ENCODE measurements around the gene KIF20A. TPM values are rescaled to one million over a fixed set of nuclear protein-coding genes. Genes with fewer than 3 reads are reported as not detected.

Gene KIF20A
- total RNA-seq, 1 experiment from 2014 or later = 74.2 TPM

GRCh38 chr5:138141734-138142133 lies 37.2 kb upstream of the KIF20A start:
- ATAC-seq = no peak
- POLR2A ChIA-PET = no interaction called here
- Histone ChIP-seq H3K9me2 (ENCODE audit: insufficient read depth) (no peaks in the 10 kb centered on the region), H4K20me1 (ENCODE audit: insufficient read depth) (no peaks in the 10 kb centered on the region), H3K79me2 (ENCODE audit: insufficient read depth, low read length) (no peaks in the 10 kb centered on the region), H3K9me3 (ENCODE audit: control insufficient read depth in 1 of 2, insufficient read depth in 1 of 2, low read depth in 1 of 2, low read length in 2 of 2) (no peaks in the 10 kb centered on the region), H3K27ac (ENCODE audit: low read depth, low read length) (no peak overlapping the region), H3K9ac (ENCODE audit: low read length) (no peak overlapping the region), H3K4me2 (ENCODE audit: low read length) (no peak overlapping the region), H3K4me3 (replicated peaks in 1 of 2; ENCODE audit: low read depth in 1 of 2, low read length in 2 of 2) (no peak overlapping the region), H2AFZ (ENCODE audit: low read depth, low read length, poor library complexity, severe bottlenecking) (no peak overlapping the region), H3K36me3 (ENCODE audit: control insufficient read depth in 1 of 2, insufficient read depth in 2 of 2, low read length in 2 of 2) (no peaks in the 10 kb centered on the region), H3K4me1 (ENCODE audit: control insufficient read depth in 1 of 2, insufficient read depth in 2 of 2, low read length in 2 of 2) (peaks cover 0 to 6% of the 10 kb centered on the region in 2 experiments; a peak in 1 of 4 replicates), H3K27me3 (ENCODE audit: insufficient read depth, low read length) (no peaks in the 10 kb centered on the region)
- no TSS peak for BruUV-seq (replicated peaks)
- CTCF ChIA-PET = no interaction called here
- no peak for DNase-seq (ENCODE audit: low read depth, low spot score)
- TF ChIP-seq SP1 (IDR thresholded peaks at IDR 0.05; ENCODE audit: low read depth) (no peak), MAX (IDR thresholded peaks at IDR 0.05) (no peak), ELF1 (IDR thresholded peaks at IDR 0.05; ENCODE audit: borderline replicate concordance, low read depth) (no peak), RAD21 (IDR thresholded peaks at IDR 0.05; ENCODE audit: low read depth) (no peak), CTCF (IDR thresholded peaks at IDR 0.05 in 2 of 3, conservative IDR thresholded peaks at IDR 0.05 in 1 of 3; ENCODE audit: borderline replicate concordance in 1 of 3, insufficient read depth in 1 of 3, low read depth in 2 of 3, low read length in 2 of 3) (no peak), EZH2 (IDR thresholded peaks at IDR 0.05) (no peak), EGR1 (IDR thresholded peaks at IDR 0.05; ENCODE audit: low read depth) (no peak), CBX3 (IDR thresholded peaks at IDR 0.05; ENCODE audit: low read depth) (no peak), EZH2phosphoT487 (IDR thresholded peaks at IDR 0.05; ENCODE audit: borderline replicate concordance) (no peak), JUND (IDR thresholded peaks at IDR 0.05) (no peak), TCF7L2 (IDR thresholded peaks at IDR 0.05; ENCODE audit: borderline replicate concordance, extremely low read depth, insufficient read depth, insufficient read length) (no peak), ZBTB33 (IDR thresholded peaks at IDR 0.05; ENCODE audit: extremely low read depth, insufficient replicate concordance, low read length) (no peak), SIN3A (IDR thresholded peaks at IDR 0.05; ENCODE audit: low read depth) (no peak), POLR2AphosphoS5 (IDR thresholded peaks at IDR 0.05; ENCODE audit: low read depth, low read length) (no peak), SRF (IDR thresholded peaks at IDR 0.05; ENCODE audit: low read depth) (no peak), ZNF274 (IDR thresholded peaks at IDR 0.05; ENCODE audit: low read depth, low read length) (no peak)
- TF ChIP-seq, protein P1, sequence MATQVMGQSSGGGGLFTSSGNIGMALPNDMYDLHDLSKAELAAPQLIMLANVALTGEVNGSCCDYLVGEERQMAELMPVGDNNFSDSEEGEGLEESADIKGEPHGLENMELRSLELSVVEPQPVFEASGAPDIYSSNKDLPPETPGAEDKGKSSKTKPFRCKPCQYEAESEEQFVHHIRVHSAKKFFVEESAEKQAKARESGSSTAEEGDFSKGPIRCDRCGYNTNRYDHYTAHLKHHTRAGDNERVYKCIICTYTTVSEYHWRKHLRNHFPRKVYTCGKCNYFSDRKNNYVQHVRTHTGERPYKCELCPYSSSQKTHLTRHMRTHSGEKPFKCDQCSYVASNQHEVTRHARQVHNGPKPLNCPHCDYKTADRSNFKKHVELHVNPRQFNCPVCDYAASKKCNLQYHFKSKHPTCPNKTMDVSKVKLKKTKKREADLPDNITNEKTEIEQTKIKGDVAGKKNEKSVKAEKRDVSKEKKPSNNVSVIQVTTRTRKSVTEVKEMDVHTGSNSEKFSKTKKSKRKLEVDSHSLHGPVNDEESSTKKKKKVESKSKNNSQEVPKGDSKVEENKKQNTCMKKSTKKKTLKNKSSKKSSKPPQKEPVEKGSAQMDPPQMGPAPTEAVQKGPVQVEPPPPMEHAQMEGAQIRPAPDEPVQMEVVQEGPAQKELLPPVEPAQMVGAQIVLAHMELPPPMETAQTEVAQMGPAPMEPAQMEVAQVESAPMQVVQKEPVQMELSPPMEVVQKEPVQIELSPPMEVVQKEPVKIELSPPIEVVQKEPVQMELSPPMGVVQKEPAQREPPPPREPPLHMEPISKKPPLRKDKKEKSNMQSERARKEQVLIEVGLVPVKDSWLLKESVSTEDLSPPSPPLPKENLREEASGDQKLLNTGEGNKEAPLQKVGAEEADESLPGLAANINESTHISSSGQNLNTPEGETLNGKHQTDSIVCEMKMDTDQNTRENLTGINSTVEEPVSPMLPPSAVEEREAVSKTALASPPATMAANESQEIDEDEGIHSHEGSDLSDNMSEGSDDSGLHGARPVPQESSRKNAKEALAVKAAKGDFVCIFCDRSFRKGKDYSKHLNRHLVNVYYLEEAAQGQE (IDR thresholded peaks at IDR 0.05; ENCODE audit: low read depth) = no peak
- intact Hi-C loops (cut with micrococcal nuclease) = no loop called here
- RAD21 ChIA-PET (ENCODE audit: low non-redundant PET in 1 of 2, low total read pairs in 2 of 2, uncharacterized antibody in 2 of 2, unreplicated experiment in 2 of 2) = no interaction called here

All from HCT116 (cell line).